ENCODE measurements around the gene RALGPS1.

Gene RALGPS1

GRCh38 chr9:127203681-127204327 is 289.2 kb downstream of the RALGPS1 start:
- no peak overlapping the region for H3K9ac ChIP-seq (ENCODE audit: low read length)
- H3K4me1 ChIP-seq (ENCODE audit: low read length): peaks cover 4% of the 10 kb centered on the region
- H3K27ac ChIP-seq (ENCODE audit: low read length): no peak overlapping the region
- no peak for DNase-seq
- H3K9me2 ChIP-seq (replicated peaks; ENCODE audit: insufficient read depth, low read length): no peaks in the 10 kb centered on the region
- H3F3A ChIP-seq (ENCODE audit: insufficient read depth, low read length): no peaks in the 10 kb centered on the region
- H3K4me2 ChIP-seq (ENCODE audit: low read depth, low read length): no peak overlapping the region
- H3K27me3 ChIP-seq (replicated peaks; ENCODE audit: insufficient read depth, low read length): no peaks in the 10 kb centered on the region
- no peak overlapping the region for H3K4me3 ChIP-seq (ENCODE audit: low read length)
- H4K20me1 ChIP-seq (ENCODE audit: insufficient read depth, low read length): no peaks in the 10 kb centered on the region
- no peak overlapping the region for H2AFZ ChIP-seq (ENCODE audit: low read length)
- no peaks in the 10 kb centered on the region for H3K79me2 ChIP-seq (ENCODE audit: low read length)
- H3K9me3 ChIP-seq (replicated peaks; ENCODE audit: insufficient read depth, low read length): no peaks in the 10 kb centered on the region
- no peaks in the 10 kb centered on the region for H3K36me3 ChIP-seq (replicated peaks; ENCODE audit: insufficient read depth, low read length)
- TF ChIP-seq, protein P1, sequence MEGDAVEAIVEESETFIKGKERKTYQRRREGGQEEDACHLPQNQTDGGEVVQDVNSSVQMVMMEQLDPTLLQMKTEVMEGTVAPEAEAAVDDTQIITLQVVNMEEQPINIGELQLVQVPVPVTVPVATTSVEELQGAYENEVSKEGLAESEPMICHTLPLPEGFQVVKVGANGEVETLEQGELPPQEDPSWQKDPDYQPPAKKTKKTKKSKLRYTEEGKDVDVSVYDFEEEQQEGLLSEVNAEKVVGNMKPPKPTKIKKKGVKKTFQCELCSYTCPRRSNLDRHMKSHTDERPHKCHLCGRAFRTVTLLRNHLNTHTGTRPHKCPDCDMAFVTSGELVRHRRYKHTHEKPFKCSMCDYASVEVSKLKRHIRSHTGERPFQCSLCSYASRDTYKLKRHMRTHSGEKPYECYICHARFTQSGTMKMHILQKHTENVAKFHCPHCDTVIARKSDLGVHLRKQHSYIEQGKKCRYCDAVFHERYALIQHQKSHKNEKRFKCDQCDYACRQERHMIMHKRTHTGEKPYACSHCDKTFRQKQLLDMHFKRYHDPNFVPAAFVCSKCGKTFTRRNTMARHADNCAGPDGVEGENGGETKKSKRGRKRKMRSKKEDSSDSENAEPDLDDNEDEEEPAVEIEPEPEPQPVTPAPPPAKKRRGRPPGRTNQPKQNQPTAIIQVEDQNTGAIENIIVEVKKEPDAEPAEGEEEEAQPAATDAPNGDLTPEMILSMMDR (IDR thresholded peaks at IDR 0.05; ENCODE audit: low read length): no peak
- TF ChIP-seq EZH2phosphoT487 (IDR thresholded peaks at IDR 0.05; ENCODE audit: low read length) (no peak), EZH2 (optimal IDR thresholded peaks at IDR 0.05; ENCODE audit: low read depth, low read length) (no peak)

DNA sequence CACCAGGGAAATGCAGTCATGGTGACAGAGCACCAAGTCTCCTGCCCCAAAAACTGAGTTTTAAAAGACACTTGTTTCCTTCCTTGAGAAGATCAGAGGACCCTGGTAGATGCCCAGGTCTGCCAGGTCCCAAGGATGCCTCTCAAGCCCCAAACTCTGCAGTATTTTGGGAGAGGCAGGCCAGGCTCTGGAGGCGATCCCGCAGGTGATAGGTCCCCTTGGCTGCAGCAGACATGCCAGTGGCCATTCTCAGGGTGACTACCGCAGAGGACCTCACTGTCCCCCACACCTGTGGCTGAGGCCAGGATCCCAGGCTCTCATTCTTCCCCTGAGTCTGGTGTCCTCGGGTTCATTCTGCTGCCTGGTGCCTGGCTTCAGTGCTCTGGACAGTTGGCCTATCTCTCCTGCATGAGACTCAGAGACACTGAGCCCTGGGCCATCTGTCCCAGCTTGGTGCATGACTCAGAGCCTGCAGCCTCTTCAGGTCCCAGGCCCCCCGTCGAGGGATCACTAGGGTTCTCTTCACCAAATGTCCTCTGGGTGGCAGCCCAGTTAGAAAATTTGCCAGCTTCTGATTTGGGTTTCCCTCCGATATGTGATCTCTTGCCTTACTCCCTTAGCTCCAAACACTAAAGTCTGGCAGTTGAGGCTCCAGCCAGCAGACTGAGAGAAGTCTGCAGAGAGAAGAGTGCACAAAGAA is 290.3 kb downstream of the RALGPS1 start:
- Histone ChIP-seq H3F3A (ENCODE audit: insufficient read depth, low read length) (no peaks in the 10 kb centered on the region), H3K4me1 (ENCODE audit: low read length) (no peaks in the 10 kb centered on the region), H3K9me3 (replicated peaks; ENCODE audit: insufficient read depth, low read length) (no peaks in the 10 kb centered on the region), H2AFZ (ENCODE audit: low read length) (no peak overlapping the region), H3K27me3 (replicated peaks; ENCODE audit: insufficient read depth, low read length) (no peaks in the 10 kb centered on the region), H3K9ac (ENCODE audit: low read length) (no peak overlapping the region), H3K36me3 (replicated peaks; ENCODE audit: insufficient read depth, low read length) (no peaks in the 10 kb centered on the region), H3K4me2 (ENCODE audit: low read depth, low read length) (no peak overlapping the region), H3K79me2 (ENCODE audit: low read length) (no peaks in the 10 kb centered on the region), H4K20me1 (ENCODE audit: insufficient read depth, low read length) (no peaks in the 10 kb centered on the region), H3K27ac (ENCODE audit: low read length) (no peak overlapping the region), H3K9me2 (replicated peaks; ENCODE audit: insufficient read depth, low read length) (no peaks in the 10 kb centered on the region), H3K4me3 (ENCODE audit: low read length) (no peak overlapping the region)
- no peak for TF ChIP-seq EZH2 (optimal IDR thresholded peaks at IDR 0.05; ENCODE audit: low read depth, low read length)
- no peak for TF ChIP-seq EZH2phosphoT487 (IDR thresholded peaks at IDR 0.05; ENCODE audit: low read length)
- TF ChIP-seq, protein P1 (IDR thresholded peaks at IDR 0.05; ENCODE audit: low read length): no peak
- no peak for DNase-seq

DNA sequence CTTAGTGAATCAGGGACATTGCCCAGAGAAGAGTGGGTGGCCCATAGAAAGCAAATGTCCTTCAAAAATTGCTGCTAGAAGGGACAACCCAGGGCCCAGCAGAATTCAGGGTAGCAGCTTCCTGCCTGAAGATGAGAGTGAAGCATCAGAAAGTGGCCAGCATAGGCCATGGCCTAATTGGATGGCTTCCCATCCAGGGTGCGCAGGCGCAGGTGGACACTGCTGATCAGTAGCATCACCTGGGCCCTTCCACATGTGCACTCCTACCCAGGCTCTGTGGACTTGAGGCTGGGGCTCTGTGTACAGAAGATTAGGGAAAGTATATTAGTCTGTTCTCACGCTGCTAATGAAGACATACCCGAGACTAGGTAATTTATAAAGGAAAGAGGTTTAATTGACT is 291.4 kb downstream of the RALGPS1 start:
- DNase-seq: no peak
- Histone ChIP-seq H3K36me3 (replicated peaks; ENCODE audit: insufficient read depth, low read length) (no peaks in the 10 kb centered on the region), H3K9me2 (replicated peaks; ENCODE audit: insufficient read depth, low read length) (no peaks in the 10 kb centered on the region), H3K4me1 (ENCODE audit: low read length) (no peaks in the 10 kb centered on the region), H4K20me1 (ENCODE audit: insufficient read depth, low read length) (no peaks in the 10 kb centered on the region), H3K79me2 (ENCODE audit: low read length) (no peaks in the 10 kb centered on the region), H3K27me3 (replicated peaks; ENCODE audit: insufficient read depth, low read length) (no peaks in the 10 kb centered on the region), H3K4me3 (ENCODE audit: low read length) (no peak overlapping the region), H3K27ac (ENCODE audit: low read length) (no peak overlapping the region), H2AFZ (ENCODE audit: low read length) (no peak overlapping the region), H3K9me3 (replicated peaks; ENCODE audit: insufficient read depth, low read length) (no peaks in the 10 kb centered on the region), H3K9ac (ENCODE audit: low read length) (no peak overlapping the region), H3K4me2 (ENCODE audit: low read depth, low read length) (no peak overlapping the region), H3F3A (ENCODE audit: insufficient read depth, low read length) (no peaks in the 10 kb centered on the region)
- TF ChIP-seq, protein P1 (IDR thresholded peaks at IDR 0.05; ENCODE audit: low read length): no peak
- TF ChIP-seq EZH2 (optimal IDR thresholded peaks at IDR 0.05; ENCODE audit: low read depth, low read length) (no peak), EZH2phosphoT487 (IDR thresholded peaks at IDR 0.05; ENCODE audit: low read length) (no peak)
